ENCODE results near the gene NEMP1.

Gene NEMP1

GRCh38 chr12:57096748-57097553 lies 18.4 kb upstream of the NEMP1 start:
- H3K27ac ChIP-seq, result no peak overlapping the region
- no peak overlapping the region for H3K9ac ChIP-seq
- H3K4me3 ChIP-seq (ENCODE audit: low read depth, low read length), result no peak overlapping the region
- H3K27me3 ChIP-seq (ENCODE audit: control insufficient read depth, insufficient read depth, low read length), result no peaks in the 10 kb centered on the region
- no peak overlapping the region for H2AFZ ChIP-seq
- H3K9me3 ChIP-seq (ENCODE audit: control insufficient read depth, low read length), result no peaks in the 10 kb centered on the region
- H3K36me3 ChIP-seq (ENCODE audit: control insufficient read depth, insufficient read depth, low read length), result no peaks in the 10 kb centered on the region
- TF ChIP-seq, protein P1, sequence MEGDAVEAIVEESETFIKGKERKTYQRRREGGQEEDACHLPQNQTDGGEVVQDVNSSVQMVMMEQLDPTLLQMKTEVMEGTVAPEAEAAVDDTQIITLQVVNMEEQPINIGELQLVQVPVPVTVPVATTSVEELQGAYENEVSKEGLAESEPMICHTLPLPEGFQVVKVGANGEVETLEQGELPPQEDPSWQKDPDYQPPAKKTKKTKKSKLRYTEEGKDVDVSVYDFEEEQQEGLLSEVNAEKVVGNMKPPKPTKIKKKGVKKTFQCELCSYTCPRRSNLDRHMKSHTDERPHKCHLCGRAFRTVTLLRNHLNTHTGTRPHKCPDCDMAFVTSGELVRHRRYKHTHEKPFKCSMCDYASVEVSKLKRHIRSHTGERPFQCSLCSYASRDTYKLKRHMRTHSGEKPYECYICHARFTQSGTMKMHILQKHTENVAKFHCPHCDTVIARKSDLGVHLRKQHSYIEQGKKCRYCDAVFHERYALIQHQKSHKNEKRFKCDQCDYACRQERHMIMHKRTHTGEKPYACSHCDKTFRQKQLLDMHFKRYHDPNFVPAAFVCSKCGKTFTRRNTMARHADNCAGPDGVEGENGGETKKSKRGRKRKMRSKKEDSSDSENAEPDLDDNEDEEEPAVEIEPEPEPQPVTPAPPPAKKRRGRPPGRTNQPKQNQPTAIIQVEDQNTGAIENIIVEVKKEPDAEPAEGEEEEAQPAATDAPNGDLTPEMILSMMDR (IDR thresholded peaks at IDR 0.05), result no peak
- H3K4me2 ChIP-seq (ENCODE audit: low read length), result no peak overlapping the region
- H3K4me1 ChIP-seq, result peaks cover 10% of the 10 kb centered on the region
- H3K79me2 ChIP-seq, result peaks cover 3% of the 10 kb centered on the region

- H3K36me3 ChIP-seq (ENCODE audit: control insufficient read depth, insufficient read depth, low read length), result no peaks in the 10 kb centered on the region
Measured at GRCh38 chr12:57096099-57096572, 17.5 kb upstream of the NEMP1 start.

GRCh38 chr12:57095440-57095839 lies 16.8 kb upstream of the NEMP1 start:
- H3K9me3 ChIP-seq (ENCODE audit: control insufficient read depth, low read length), result no peaks in the 10 kb centered on the region
- H2AFZ ChIP-seq, result no peak overlapping the region
- no peak overlapping the region for H3K9ac ChIP-seq
- H3K27ac ChIP-seq, result no peak overlapping the region
- no peaks in the 10 kb centered on the region for H3K36me3 ChIP-seq (ENCODE audit: control insufficient read depth, insufficient read depth, low read length)
- H3K4me3 ChIP-seq (ENCODE audit: low read depth, low read length), result no peak overlapping the region
- H3K4me2 ChIP-seq (ENCODE audit: low read length), result no peak overlapping the region
- TF ChIP-seq, protein P1 (IDR thresholded peaks at IDR 0.05), result no peak
- peaks cover 16% of the 10 kb centered on the region for H3K79me2 ChIP-seq
- H3K4me1 ChIP-seq, result peaks cover 22% of the 10 kb centered on the region
- no peaks in the 10 kb centered on the region for H3K27me3 ChIP-seq (ENCODE audit: control insufficient read depth, insufficient read depth, low read length)

More at GRCh38 chr12:57096099-57096572, 17.5 kb upstream of the NEMP1 start:
- no peaks in the 10 kb centered on the region for H3K27me3 ChIP-seq (ENCODE audit: control insufficient read depth, insufficient read depth, low read length)
- H3K4me2 ChIP-seq (ENCODE audit: low read length), result no peak overlapping the region
- H3K27ac ChIP-seq, result no peak overlapping the region
- H2AFZ ChIP-seq, result no peak overlapping the region
- TF ChIP-seq, protein P1 (IDR thresholded peaks at IDR 0.05), result no peak
- no peaks in the 10 kb centered on the region for H3K9me3 ChIP-seq (ENCODE audit: control insufficient read depth, low read length)
- H3K4me1 ChIP-seq, result peaks cover 16% of the 10 kb centered on the region
- no peak overlapping the region for H3K9ac ChIP-seq
- H3K79me2 ChIP-seq, result peaks cover 9% of the 10 kb centered on the region
- no peak overlapping the region for H3K4me3 ChIP-seq (ENCODE audit: low read depth, low read length)

GRCh38 chr12:57094208-57095160 lies 15.9 kb upstream of the NEMP1 start:
- peaks cover 22% of the 10 kb centered on the region for H3K4me1 ChIP-seq
- H3K36me3 ChIP-seq (ENCODE audit: control insufficient read depth, insufficient read depth, low read length), result no peaks in the 10 kb centered on the region
- H3K9ac ChIP-seq, result no peak overlapping the region
- H3K79me2 ChIP-seq, result peaks cover 16% of the 10 kb centered on the region
- TF ChIP-seq, protein P1 (IDR thresholded peaks at IDR 0.05), result no peak
- H2AFZ ChIP-seq, result no peak overlapping the region
- no peaks in the 10 kb centered on the region for H3K27me3 ChIP-seq (ENCODE audit: control insufficient read depth, insufficient read depth, low read length)
- no peak overlapping the region for H3K4me2 ChIP-seq (ENCODE audit: low read length)
- H3K27ac ChIP-seq, result peak overlapping the region; percentile 32
- H3K9me3 ChIP-seq (ENCODE audit: control insufficient read depth, low read length), result no peaks in the 10 kb centered on the region
- H3K4me3 ChIP-seq (ENCODE audit: low read depth, low read length), result no peak overlapping the region

All from parathyroid adenoma (tissue), 2 donors.